ENCODE measurements around the gene FBXW11. TPM values are rescaled to one million over a fixed set of nuclear protein-coding genes. Genes with fewer than 3 reads are reported as not detected.

The FBXW11 gene
- total and polyA plus RNA-seq, 12 donors: 5.3 to 108 (median 76.6) TPM

DNA sequence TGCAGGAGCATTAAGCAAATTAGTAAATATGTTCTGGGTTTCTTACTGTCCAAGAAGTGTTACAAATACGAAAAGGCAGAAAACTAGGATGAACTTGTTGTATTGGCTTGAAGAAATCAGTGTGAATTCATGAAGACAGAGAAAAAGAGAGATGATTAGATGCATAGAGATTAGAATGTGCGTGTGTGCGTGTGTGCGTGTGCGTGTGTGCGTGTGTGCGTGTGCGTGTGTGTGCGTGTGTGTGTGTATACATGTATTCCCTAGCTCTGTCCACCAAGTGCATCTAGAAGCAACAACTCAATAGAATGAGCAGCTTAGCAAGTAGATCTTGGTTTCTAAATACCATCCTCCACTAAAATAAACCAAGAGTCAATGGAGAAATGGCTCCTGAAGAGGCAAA, 179.3 kb downstream of the FBXW11 start:
- H3K4me3 ChIP-seq: no peak overlapping the region
- H3K27ac ChIP-seq: no peak overlapping the region
- TF ChIP-seq CTCF (IDR thresholded peaks at IDR 0.05): no peak
- H3K36me3 ChIP-seq: no peaks in the 10 kb centered on the region
- ATAC-seq: no peak
- H3K4me1 ChIP-seq: no peaks in the 10 kb centered on the region
- no peaks in the 10 kb centered on the region for H3K27me3 ChIP-seq
- H3K9me3 ChIP-seq: peaks cover 0 to 21% (median 0%) of the 10 kb centered on the region in 11 donors
- WGBS, 2 donors: 98 to 99% methylated on average over 9 of the region's 9 CpGs
- DNase-seq: no peak
- intact Hi-C loops (cut with DNase I): no loop called here

DNA sequence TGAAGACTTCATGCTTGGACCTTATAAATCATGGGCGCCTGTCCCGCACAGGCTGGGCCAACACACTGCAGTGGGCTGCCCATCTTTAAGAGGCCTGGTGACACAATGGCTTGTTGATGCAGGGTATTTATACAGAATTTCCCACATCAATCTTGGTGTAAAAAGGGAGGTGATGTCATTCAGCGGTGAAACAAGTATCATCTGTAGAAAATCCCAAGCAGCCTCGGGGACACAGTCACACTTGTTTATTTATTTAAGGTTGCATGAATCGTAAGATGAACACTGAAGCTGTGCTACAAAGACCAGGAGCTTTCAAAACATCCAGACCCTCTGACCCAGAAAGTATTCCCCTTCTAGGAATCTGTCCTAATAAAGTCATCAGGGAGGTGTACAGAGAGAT, 180.3 kb downstream of the FBXW11 start:
- WGBS, 2 donors: 80 to 87% methylated on average over 5 of the region's 5 CpGs
- no peak for DNase-seq
- no peaks in the 10 kb centered on the region for H3K27me3 ChIP-seq
- H3K9me3 ChIP-seq: peaks cover 0 to 19% (median 0%) of the 10 kb centered on the region in 11 donors
- no peak overlapping the region for H3K27ac ChIP-seq
- TF ChIP-seq CTCF (IDR thresholded peaks at IDR 0.05): no peak
- no peak overlapping the region for H3K4me3 ChIP-seq
- intact Hi-C loops (cut with DNase I): no loop called here
- no peaks in the 10 kb centered on the region for H3K36me3 ChIP-seq
- H3K4me1 ChIP-seq: no peaks in the 10 kb centered on the region
- no peak for ATAC-seq

DNA sequence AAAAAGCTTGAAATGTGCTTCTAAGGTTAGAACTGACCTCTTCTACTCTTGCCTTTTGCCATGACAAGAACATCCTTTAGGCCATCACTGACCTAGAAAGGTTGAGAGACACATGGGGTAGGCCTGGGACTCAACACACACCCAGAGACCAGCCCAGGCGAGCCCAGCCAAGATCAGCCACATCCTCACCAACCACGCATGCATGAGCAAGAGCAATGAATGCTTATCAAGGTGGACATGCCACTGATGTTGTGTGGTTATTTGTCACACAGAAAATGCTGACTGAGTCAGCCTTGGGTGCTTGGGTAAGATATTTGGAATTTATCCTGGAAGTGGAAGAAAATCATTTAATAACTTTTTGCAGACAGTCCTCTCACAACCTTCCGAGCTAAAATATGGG, 181.4 kb downstream of the FBXW11 start:
- Histone ChIP-seq H3K27ac (no peak overlapping the region), H3K9me3 (peaks cover 0 to 16% (median 0%) of the 10 kb centered on the region in 11 donors), H3K27me3 (no peaks in the 10 kb centered on the region), H3K4me1 (no peaks in the 10 kb centered on the region), H3K4me3 (no peak overlapping the region), H3K36me3 (no peaks in the 10 kb centered on the region)
- TF ChIP-seq CTCF (IDR thresholded peaks at IDR 0.05): no peak
- intact Hi-C loops (cut with DNase I): no loop called here
- DNase-seq (no peak), ATAC-seq (no peak)
- WGBS, 2 donors: 94 to 97% methylated on average over 3 of the region's 3 CpGs

- 79 to 82% methylated on average over 5 of the region's 5 CpGs for WGBS, 2 donors
- no peaks in the 10 kb centered on the region for H3K36me3 ChIP-seq
- peaks cover 0 to 7% (median 0%) of the 10 kb centered on the region in 11 donors for H3K9me3 ChIP-seq
- ATAC-seq (no peak), DNase-seq (no peak)
- H3K4me3 ChIP-seq: no peak overlapping the region
- H3K27me3 ChIP-seq: no peaks in the 10 kb centered on the region
- intact Hi-C loops (cut with DNase I): no loop called here
- no peak for TF ChIP-seq CTCF (IDR thresholded peaks at IDR 0.05)
- H3K4me1 ChIP-seq: no peaks in the 10 kb centered on the region
- no peak overlapping the region for H3K27ac ChIP-seq
Measured at GRCh38 chr5:171823269-171823668, 183.2 kb downstream of the FBXW11 start.

Measured in heart right ventricle (tissue), 16 donors.